Testis (tissue), 3 donors: ENCODE results near the gene DDHD1. TPM values are rescaled to one million over a fixed set of nuclear protein-coding genes. Genes with fewer than 3 reads are reported as not detected.

ENCODE experiments used
- DNase-seq: peaks from one replicate; pipeline ENCODE4 v3.0.0-alpha.2; 2019
- H3K27ac ChIP-seq, 2 donors: fragments of 200-600 bp; sonication (generic); one replicate each; pipeline ENCODE4 v1.5.1; 2019
- H3K27me3 ChIP-seq: fragments of 200-600 bp; sonication (generic); one replicate; pipeline ENCODE4 v1.5.1; 2019
- H3K36me3 ChIP-seq: fragments of 200-600 bp; sonication (generic); one replicate; pipeline ENCODE4 v1.5.1; 2017; ENCODE audit warnings: low read depth; ENCODE audit errors: missing control alignments
- H3K4me1 ChIP-seq: fragments of 200-600 bp; sonication (generic); one replicate; pipeline ENCODE4 v1.5.1; 2019
- H3K4me3 ChIP-seq, 2 donors: fragments of 200-600 bp; sonication (generic); one replicate each; pipeline ENCODE4 v1.5.1; 2017 to 2019
- H3K9me3 ChIP-seq: fragments of 200-600 bp; sonication (generic); one replicate; pipeline ENCODE4 v1.5.1; 2017
- POLR2A ChIP-seq: fragments of 450-650 bp; IDR thresholded peaks from one replicate; pipeline ENCODE4 v1.6.1; 2017; ENCODE audit warnings: antibody characterized with exemption, mild to moderate bottlenecking, moderate library complexity
- WGBS, 2 donors: methylation state at CpG; one replicate each; pipeline ENCODE4 v1.1.5; 2018; 5-methylcytosine and 5-hydroxymethylcytosine counted together
- intact Hi-C: fragments of 100-400 bp; cut with DNase I; formaldehyde crosslinking; loops from one replicate; pipeline ENCODE4 v1.15.1; 2023; ENCODE audit warnings: low total_unique reads
- polyA plus RNA-seq: library from polyadenylated mRNA; stranded (reverse); fragments of 350-450 nt; fragmentation: Illumina TruSeq; extraction: RNeasy Lipid Tissue Mini Kit (QIAGEN cat#74804); gene quantifications from one replicate; pipeline ENCODE4 v1.2.3, GENCODE V29; 2014; ENCODE audit warnings: low read depth, low replicate concordance; ENCODE audit not compliant: insufficient read depth
- total RNA-seq, 2 donors: library from RNA; depleted of rRNA; stranded (reverse); fragments of >200 nt; gene quantifications; one replicate each; pipeline ENCODE4 v1.2.3, GENCODE V29; 2016
- TF ChIP-seq, protein P1 (sequence below), 3 experiments: fragments of 450-650 bp in 2 of 3; fragments of 200-600 bp in 1 of 3; sonication (generic) in 1 of 3; IDR thresholded peaks; one replicate each; pipeline ENCODE4 v1.5.1; 2016 to 2019; ENCODE audit warnings: antibody characterized with exemption in 3 of 3, mild to moderate bottlenecking in 2 of 3, moderate library complexity in 1 of 3

Gene DDHD1
- total and polyA plus RNA-seq, 3 donors from 2014 or later, result 41.6 to 76.2 (median 72.7) TPM

DNA sequence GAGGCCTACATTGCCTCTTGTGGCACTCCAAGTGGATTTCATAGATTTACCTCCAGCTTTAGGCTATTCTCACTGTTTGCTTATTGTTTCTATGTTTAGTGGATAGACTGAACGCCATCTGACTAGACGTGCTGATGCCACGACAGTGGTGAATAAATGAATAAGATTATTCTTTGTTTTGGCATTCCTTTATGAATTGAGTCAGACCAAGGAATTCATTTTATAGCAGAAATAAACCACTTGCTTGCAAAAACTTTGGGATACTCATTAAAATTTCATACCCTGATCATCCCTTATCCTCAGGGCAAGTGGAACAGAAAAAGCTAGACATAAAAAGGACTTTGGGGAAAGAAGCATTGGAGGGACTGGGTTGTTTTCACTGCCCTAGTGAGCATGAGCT lies 130.5 kb downstream of the DDHD1 start:
- no peak overlapping the region for H3K27ac ChIP-seq
- H3K27me3 ChIP-seq, result no peaks in the 10 kb centered on the region
- H3K9me3 ChIP-seq, result no peaks in the 10 kb centered on the region
- DNase-seq, result no peak
- no peak for TF ChIP-seq POLR2A
- TF ChIP-seq, protein P1, sequence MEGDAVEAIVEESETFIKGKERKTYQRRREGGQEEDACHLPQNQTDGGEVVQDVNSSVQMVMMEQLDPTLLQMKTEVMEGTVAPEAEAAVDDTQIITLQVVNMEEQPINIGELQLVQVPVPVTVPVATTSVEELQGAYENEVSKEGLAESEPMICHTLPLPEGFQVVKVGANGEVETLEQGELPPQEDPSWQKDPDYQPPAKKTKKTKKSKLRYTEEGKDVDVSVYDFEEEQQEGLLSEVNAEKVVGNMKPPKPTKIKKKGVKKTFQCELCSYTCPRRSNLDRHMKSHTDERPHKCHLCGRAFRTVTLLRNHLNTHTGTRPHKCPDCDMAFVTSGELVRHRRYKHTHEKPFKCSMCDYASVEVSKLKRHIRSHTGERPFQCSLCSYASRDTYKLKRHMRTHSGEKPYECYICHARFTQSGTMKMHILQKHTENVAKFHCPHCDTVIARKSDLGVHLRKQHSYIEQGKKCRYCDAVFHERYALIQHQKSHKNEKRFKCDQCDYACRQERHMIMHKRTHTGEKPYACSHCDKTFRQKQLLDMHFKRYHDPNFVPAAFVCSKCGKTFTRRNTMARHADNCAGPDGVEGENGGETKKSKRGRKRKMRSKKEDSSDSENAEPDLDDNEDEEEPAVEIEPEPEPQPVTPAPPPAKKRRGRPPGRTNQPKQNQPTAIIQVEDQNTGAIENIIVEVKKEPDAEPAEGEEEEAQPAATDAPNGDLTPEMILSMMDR (IDR thresholded peaks at IDR 0.05), result no peak
- no peaks in the 10 kb centered on the region for H3K36me3 ChIP-seq
- H3K4me3 ChIP-seq, result no peak overlapping the region
- no peaks in the 10 kb centered on the region for H3K4me1 ChIP-seq
- WGBS, 2 donors, result 97 to 98% methylated on average over 3 of the region's 3 CpGs
- intact Hi-C loops, result no loop called here

DNA sequence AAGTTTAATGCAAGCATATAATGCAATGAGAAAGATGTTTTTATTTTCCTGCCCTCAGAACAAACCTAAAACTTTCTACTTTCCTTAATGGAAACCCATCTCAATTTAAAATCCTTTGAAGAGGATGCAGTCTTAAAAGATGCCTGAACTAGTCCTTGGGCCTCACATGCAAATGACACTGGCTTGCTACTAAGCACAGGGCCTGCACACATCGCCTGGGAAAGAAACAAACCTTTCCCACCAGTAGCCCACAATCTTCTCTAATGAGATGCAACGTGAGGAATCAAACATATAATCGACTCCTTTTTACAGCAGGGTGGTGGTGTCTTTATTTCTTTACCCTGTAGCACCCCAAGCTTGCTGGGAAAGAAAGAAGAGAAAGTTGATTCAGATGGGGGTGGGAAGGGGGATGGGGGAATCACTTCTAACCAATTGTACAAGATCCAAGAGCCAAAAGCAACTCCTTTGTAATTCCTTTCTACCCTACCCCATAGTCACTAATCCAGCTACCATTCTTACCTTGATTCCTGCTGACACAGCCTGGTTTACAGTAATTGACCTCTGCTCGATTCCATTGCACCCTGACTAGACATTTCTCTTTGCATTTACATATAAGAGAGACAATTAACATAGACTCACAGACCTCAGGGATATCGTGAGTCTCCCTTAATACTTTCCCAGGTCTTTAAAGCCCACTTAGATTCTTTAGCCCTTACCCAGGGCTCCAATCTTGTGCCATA lies 132.8 kb downstream of the DDHD1 start:
- WGBS, 2 donors, result 77 to 87% methylated on average over 5 of the region's 5 CpGs
- Histone ChIP-seq H3K9me3 (no peaks in the 10 kb centered on the region), H3K36me3 (no peaks in the 10 kb centered on the region), H3K27ac (no peak overlapping the region), H3K4me3 (no peak overlapping the region), H3K4me1 (no peaks in the 10 kb centered on the region), H3K27me3 (no peaks in the 10 kb centered on the region)
- intact Hi-C loops, result no loop called here
- no peak for DNase-seq
- TF ChIP-seq, protein P1 (IDR thresholded peaks at IDR 0.05), result no peak
- TF ChIP-seq POLR2A, result no peak

GRCh38 chr14:53019406-53019805 lies 133.7 kb downstream of the DDHD1 start:
- DNase-seq, result no peak
- intact Hi-C loops, result no loop called here
- no peaks in the 10 kb centered on the region for H3K4me1 ChIP-seq
- TF ChIP-seq POLR2A, result no peak
- TF ChIP-seq, protein P1 (IDR thresholded peaks at IDR 0.05), result no peak
- H3K27ac ChIP-seq, result no peak overlapping the region
- no peak overlapping the region for H3K4me3 ChIP-seq
- H3K27me3 ChIP-seq, result no peaks in the 10 kb centered on the region
- H3K9me3 ChIP-seq, result no peaks in the 10 kb centered on the region
- H3K36me3 ChIP-seq, result no peaks in the 10 kb centered on the region

- 87 to 88% methylated on average over 3 of the region's 3 CpGs for WGBS, 2 donors
- no peak for DNase-seq
- Histone ChIP-seq H3K27ac (no peak overlapping the region), H3K27me3 (no peaks in the 10 kb centered on the region), H3K4me3 (no peak overlapping the region), H3K4me1 (no peaks in the 10 kb centered on the region), H3K9me3 (no peaks in the 10 kb centered on the region), H3K36me3 (no peaks in the 10 kb centered on the region)
- no peak for TF ChIP-seq POLR2A
- TF ChIP-seq, protein P1 (IDR thresholded peaks at IDR 0.05), result no peak
- intact Hi-C loops, result no loop called here
Measured at GRCh38 chr14:53017837-53018236, 135.3 kb downstream of the DDHD1 start.

DNA sequence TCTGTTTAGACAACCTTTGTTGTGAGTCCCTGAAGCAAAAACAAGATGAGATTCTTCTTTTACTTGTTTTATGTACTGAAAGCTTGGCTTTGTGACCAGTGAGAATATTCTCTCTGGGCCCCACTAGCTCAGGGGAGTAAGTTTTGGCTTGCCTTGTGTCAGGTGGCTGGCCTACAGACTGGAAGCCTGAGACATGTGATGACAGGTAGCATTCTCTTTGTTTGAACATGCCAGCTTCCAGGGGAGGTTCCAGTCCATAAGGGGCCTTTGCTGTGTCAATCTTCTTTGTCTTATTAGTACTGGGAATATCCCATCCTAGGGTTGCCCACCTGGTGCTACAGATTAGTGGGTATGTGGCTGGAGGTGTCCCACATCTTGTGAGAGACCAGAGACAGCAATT lies 136.2 kb downstream of the DDHD1 start:
- Histone ChIP-seq H3K9me3 (no peaks in the 10 kb centered on the region), H3K36me3 (no peaks in the 10 kb centered on the region), H3K4me3 (no peak overlapping the region), H3K27ac (no peak overlapping the region), H3K4me1 (no peaks in the 10 kb centered on the region), H3K27me3 (no peaks in the 10 kb centered on the region)
- intact Hi-C loops, result no loop called here
- TF ChIP-seq, protein P1 (IDR thresholded peaks at IDR 0.05), result no peak
- TF ChIP-seq POLR2A, result no peak
- no peak for DNase-seq
